GM19438 (cell line): ENCODE data around the gene RBBP7.
"Not testable (repeated sequence)": the region's sequence is repeated elsewhere in the genome, so short reads cannot be mapped to it uniquely, and the experiment has no call there.

ENCODE experiments used
- ATAC-seq: cut with Tn5 transposase; IDR thresholded peaks from one replicate; pipeline ENCODE4 v1.9.1; 2021; ENCODE audit warnings: low read depth; ENCODE audit not compliant: unreplicated experiment

Gene RBBP7

DNA sequence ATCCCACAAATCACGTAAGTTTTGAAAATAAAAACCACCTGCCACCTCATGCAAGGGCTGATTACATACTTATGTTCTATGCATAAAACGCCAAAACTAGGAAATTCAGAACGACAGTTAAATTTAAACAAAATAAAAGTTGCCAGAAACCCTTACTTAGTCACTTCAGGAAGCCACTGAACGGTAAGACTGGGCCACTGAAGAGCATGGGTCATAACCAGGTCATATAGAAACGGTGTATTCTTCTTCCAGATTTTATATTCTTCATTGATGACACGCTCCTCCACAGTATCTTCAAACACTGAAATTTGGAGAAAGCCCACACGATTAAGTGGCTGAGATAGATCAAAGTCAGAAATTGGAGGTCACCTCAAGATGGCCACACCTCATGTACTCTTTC lies 1.2 kb downstream of the RBBP7 start:
- ATAC-seq = no peak

DNA sequence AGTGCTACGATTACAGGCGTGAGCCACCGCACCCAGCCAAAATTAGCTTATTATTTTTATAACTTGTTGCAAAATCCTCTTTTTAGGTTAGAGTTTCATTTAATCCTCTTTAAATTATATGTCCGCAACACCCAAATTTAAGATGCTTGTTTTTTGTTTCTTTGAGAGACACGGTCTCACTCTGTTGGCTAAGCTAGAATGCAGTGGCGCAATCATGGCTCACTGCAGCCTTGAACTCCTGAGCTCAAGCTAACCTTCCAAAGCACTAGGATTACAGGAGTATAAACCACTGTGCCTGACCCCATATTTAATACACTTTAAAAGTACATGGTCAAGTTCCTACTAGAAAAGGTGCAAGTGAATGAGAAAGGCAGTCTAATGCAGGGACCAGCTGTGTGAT lies 2.2 kb downstream of the RBBP7 start:
- no peak for ATAC-seq

- ATAC-seq = no peak
Observed at GRCh38 chrX:16862829-16863228, 7.3 kb downstream of the RBBP7 start.

DNA sequence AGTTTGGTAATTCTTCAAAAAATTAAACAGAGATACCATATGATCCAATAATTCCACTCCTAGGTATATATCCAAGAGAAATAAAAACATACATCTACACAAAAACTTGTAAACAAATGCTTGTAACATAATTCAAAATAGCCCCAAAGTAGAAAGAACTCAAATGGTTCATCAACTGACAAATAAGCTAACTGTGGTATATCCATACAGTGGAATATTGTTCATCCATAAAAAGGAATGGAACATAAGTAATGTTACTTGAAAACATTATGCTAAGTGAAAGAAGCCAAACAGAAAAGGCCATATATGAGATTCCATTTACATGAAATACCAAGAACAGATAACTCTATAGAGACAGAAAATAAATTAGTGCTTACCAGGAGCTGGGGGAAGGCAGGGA lies 13.4 kb downstream of the RBBP7 start:
- ATAC-seq = no peak

DNA sequence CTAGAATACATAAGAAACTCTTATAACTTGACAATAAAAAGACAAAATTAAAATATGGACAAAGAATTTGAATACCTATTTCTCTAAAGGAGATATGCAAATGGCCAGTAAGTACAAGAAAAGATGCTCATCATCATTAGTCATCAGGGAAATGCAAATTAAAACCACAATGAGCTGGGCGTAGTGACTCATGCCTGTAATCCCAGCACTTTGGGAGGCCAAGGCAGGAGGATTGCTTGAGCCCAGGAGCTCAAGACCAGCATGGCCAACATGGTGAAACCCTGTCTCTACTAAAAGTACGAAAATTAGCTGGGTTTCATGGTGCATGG lies 14.1 kb downstream of the RBBP7 start:
- ATAC-seq = not testable (repeated sequence)

DNA sequence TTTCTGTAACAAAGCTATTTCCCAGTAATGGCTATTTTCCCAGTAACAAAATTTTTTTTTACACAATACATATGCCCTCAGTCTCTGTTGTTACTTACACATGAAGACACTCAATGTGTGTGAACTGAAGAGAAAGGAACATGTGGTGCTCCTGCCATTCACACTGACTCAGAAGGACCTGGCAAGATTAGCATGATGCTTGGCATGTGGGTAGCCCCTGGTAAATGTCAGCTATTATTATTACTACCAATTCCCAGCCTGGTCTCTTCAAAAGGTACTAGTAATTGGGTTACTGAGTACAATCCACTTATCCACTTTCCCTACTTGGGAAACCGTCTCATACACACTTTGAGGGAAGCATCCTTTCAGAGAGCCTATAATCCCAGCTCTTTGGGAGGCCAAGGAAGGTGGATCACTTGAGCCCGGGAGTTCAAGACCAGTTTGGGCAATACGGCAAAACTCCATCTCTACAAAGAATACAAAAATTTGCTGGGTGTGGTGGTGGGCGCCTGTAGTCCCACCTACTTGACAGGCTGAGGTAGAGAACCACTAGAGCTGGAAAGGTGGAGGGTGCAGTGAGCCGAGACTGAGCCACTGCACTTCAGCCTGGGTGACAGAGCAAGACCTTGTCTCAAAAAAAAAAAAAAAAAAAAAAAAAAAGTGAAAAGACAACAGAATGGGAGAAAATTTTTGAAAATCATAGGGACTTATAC lies 14.6 kb downstream of the RBBP7 start:
- ATAC-seq = no peak

DNA sequence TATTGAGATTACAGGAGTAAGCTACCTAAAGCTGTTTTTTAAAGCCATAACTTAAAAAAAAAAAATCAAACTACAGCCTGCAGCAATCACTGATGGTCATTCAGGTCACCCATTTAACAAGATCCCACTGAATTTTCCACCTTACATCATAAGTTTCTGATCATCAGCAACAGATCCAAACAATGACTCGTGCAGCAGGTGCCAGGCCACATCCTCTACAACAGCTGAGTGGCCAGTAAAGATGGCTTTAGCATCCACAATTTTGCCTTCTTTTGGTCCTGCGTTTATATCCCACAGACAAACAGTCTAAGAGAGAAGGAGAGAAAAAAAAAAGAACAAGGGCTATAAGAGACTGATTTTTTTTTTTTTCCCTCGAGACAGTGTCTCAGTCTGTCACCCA lies 16.6 kb downstream of the RBBP7 start:
- no peak for ATAC-seq

DNA sequence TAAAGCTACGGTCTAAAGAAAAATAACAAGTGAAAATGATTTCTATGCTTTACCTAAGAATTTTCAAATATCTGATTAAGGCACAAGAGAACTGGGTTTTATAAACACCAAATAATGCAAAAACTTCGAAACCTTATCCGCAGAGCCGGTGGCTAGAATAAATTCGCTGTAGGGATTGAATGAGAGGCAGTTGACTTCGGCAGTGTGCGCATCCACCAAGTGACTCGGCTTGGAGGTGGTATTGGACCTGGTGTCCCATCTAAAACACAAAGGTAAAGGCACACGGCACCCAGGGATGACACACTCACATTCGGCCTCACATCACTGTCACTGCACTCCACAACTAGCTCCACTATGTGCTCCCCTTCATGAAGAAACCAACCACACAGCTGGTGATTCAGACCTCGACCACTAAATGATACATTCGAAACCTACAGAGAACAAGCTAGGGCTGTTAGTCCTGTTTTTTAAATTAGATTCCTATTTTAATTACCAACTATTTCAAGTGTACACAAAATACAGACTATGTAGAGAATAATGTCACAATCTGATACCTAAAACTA lies 17.5 kb downstream of the RBBP7 start:
- ATAC-seq = no peak

GRCh38 chrX:16851827-16852226 lies 18.3 kb downstream of the RBBP7 start:
- ATAC-seq = no peak

- ATAC-seq = no peak
Observed at GRCh38 chrX:16851421-16851820, 18.7 kb downstream of the RBBP7 start.

DNA sequence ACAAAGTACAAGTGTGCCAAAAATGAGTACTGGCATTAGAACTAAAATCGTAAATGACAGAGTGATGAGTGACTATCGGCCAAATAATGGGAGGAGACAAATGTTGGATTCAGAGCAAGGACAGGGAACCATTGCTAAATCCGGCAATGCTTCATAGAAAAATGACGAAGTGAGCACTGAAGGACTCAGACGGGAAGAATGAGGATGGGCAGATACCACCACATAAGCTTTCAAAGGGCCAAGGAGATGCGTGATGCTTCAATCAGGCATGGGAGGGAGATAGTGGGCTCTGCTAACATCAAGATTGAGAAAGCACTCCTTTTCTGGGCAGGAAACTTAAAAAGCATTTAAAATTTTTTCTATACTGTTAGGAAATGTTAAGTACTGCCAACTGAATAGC lies 21.6 kb downstream of the RBBP7 start:
- no peak for ATAC-seq

- ATAC-seq = no peak
Observed at GRCh38 chrX:16845686-16846085, 24.5 kb downstream of the RBBP7 start.

DNA sequence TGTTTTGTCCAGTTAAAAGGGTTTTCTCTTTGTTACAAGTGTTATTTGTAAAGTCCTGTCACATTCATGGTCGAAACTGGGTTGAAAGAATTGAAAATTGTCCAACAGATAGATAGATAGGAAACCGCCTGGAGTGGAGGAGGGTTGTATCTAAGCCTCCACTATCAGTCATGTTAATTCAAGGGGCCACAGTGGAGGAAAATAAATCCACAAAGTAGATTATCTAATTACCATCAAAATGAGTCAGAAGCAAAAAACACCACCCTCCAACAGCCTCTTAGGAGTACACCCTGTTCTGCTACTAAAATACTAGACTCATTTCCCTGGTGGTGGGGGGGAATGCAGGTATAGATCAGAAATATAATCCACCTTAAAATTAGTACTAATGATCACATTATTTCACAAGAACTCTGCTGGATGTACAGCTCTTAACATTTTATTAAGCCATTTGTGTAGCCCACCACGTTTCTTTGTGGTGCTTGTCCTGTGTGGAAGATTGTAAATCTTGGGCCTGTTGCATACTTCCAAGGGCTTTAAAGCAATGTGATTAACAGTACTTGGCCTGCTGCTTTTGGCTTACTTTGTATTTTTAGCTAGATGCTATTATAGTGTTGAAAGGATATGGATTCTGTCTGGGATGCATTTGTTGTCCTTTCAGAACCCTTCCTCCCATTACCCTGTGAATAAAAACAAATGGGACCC lies 26.8 kb downstream of the RBBP7 start:
- no peak for ATAC-seq

- ATAC-seq = no peak
Observed at GRCh38 chrX:16842684-16843083, 27.5 kb downstream of the RBBP7 start.

DNA sequence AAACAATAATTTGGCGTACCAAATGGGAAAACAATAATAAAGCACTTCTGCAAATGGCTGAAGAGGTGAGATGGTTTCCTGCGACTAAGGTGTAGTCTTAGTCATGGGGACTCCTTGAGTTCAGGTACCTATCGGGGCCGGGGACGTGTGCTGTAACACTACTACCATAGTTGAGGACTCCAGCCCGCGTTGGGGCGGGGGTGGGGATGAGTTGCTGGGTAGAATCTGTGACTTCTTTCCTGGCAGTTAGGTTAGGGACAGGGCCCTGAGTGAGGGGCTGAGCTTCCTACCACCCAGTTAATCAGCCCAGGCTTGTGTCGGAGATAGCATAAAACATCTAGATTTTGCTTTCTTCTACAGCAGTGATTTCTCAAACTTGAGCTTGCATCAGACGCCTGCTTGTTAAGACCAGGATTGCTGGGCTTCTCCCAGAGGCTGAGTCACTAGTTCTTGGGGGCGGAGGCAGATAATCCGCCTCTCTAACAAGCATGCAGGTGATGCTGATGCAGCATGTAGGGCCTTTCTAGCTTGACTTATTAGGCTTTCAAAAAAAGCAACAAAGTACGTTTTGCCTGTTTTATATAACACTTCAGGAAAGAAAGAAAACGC lies 30.2 kb downstream of the RBBP7 start:
- ATAC-seq = no peak

GRCh38 chrX:16839219-16839851 lies 30.8 kb downstream of the RBBP7 start:
- no peak for ATAC-seq

DNA sequence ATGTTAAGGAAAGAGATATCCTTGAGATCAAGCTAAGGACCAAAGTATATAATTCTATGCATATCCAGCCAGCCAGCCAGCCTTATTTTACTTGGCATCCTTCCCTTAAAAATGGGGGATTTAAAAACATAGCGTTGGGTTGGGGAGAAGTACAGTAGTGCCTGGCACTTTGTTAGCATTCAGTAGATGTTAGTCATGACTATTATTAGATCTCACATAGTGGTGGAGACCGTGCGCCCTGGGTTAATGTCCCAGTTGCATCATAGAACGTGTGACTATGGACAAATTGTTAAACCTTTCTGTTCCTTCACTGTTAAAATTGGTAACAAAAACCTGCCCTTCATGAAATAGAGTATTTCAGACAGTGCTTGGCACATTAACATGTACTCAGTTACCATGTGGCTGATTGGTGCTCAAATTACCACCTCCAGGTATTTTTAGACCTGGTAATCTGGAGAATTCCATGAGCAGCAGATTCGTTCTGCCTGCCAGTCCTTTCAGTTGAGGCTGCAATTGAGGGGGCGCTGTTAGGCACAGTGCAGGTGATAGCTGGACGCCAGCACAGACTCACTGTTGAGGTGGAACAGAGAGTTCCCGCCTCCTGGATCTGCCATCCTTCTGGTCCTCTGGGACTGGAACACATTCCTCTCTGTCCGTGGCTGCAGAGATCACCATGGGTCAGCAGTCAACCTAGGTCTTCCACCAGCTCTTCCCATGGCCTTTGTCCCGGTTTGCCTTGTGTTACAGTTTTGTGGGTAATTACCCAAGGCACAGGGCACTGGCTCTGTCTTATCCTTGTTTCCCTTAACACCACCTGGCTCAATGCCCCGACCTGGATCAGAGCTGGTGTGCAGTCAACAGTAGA lies 31.7 kb downstream of the RBBP7 start:
- ATAC-seq = no peak

DNA sequence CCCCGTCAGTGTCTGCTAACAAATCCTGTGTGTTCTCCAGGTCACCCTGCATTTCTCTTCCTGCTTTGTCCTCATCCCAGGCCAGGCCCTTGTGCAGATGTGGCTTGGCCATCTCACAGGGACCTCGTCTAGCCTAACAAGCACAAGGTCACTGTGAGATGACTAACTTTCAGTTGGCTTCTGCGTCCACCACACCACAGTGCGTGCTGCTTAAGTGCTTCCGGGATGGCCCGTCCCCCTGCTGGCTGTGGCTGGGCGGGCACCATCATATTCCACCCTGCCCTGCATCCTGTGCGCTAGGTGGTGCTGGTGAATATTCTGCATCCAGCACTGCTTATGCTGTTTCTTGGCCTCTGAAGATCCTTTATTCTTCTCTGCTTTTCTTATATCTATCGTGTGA lies 33.8 kb downstream of the RBBP7 start:
- no peak for ATAC-seq

- no peak for ATAC-seq
Observed at GRCh38 chrX:16834806-16835205, 35.4 kb downstream of the RBBP7 start.

- ATAC-seq = no peak
Observed at GRCh38 chrX:16832301-16832700, 37.9 kb downstream of the RBBP7 start.
